AG10803 (cell line): ENCODE data around the gene SLC1A1.

Source experiments
- DNase-seq: peaks from one replicate; pipeline ENCODE4 v3.0.0; 2010; ENCODE audit warnings: low read depth
- H3K4me3 ChIP-seq: 2 replicates; pipeline ENCODE4 v1.5.1; 2011; ENCODE audit warnings: mild to moderate bottlenecking, low read length, control low read depth
- CTCF ChIP-seq: conservative IDR thresholded peaks from 2 replicates; pipeline ENCODE4 v1.5.1; 2011; ENCODE audit warnings: mild to moderate bottlenecking, low read length, control low read depth, inconsistent platforms

The SLC1A1 gene

GRCh38 chr9:4475301-4475700, 15.0 kb upstream of the SLC1A1 start:
- no peak overlapping the region for H3K4me3 ChIP-seq
- no peak for TF ChIP-seq CTCF
- no peak for DNase-seq

DNA sequence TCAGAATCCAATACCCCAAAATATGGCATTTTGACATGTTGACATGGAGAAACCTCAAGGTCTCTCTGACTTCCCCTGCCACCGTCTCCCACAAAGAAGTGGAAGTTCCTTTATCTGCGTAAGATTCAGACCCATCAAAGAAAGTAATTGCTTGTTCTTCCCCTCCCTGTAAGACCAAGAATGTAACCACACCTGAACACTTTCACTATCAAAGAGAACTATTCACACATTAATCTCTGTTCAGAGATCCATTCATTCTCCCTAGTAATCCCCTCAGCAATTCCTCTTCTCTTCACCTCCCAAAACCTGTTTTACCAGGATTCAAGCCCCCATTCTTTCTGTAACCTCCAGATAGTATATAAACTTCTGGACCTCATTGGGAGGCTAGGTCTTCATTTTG, 4.1 kb upstream of the SLC1A1 start:
- no peak for DNase-seq
- no peak overlapping the region for H3K4me3 ChIP-seq
- TF ChIP-seq CTCF = no peak

DNA sequence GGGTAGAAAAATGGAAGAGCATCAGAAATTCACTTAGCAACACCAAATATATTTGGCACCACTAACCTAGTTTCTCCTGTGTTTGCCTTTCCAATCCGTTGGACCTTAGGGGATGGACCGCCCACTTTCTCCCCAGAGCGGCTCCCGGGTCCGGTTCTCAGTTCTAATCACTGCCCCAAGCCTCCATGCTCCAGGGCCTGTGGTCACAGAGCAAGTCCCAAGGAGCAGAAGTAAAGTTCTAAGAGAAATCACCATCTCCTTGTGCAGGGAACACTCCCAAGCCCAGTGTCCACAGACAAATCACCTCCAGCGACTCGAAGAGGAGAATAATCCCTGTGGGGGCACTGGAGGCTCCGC, 728 bp upstream of the SLC1A1 start:
- TF ChIP-seq CTCF = no peak
- peak overlapping the region; percentile 74 for H3K4me3 ChIP-seq
- peak; percentile 23 for DNase-seq

- TF ChIP-seq CTCF = no peak
- peak overlapping the region; percentile 74 for H3K4me3 ChIP-seq
- DNase-seq = no peak
Observed at GRCh38 chr9:4490705-4491625, 697 bp downstream of the SLC1A1 start.

- peak overlapping the region; percentile 74 for H3K4me3 ChIP-seq
- TF ChIP-seq CTCF = no peak
- DNase-seq = no peak
Observed at GRCh38 chr9:4491626-4491975, 1.3 kb downstream of the SLC1A1 start.

DNA sequence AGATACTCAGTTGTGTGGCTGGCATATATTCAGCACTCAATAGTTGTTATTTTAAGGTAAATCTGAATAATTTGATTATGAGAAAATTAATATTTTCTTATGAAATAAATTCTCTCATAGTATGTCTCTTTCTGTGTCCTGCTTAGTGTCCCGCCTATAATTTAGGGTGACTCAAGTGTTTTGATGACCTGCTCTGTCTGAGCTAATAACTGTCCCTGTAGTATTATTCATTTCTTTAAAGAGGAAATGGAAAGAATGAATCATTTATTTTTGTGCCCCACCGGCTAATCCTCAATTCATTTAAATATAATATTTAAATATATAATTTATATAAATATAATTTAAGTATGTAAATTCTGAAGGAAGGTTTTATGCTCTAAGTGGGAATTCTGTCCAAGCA, 4.1 kb downstream of the SLC1A1 start:
- TF ChIP-seq CTCF = no peak
- no peak for DNase-seq
- H3K4me3 ChIP-seq = no peak overlapping the region

DNA sequence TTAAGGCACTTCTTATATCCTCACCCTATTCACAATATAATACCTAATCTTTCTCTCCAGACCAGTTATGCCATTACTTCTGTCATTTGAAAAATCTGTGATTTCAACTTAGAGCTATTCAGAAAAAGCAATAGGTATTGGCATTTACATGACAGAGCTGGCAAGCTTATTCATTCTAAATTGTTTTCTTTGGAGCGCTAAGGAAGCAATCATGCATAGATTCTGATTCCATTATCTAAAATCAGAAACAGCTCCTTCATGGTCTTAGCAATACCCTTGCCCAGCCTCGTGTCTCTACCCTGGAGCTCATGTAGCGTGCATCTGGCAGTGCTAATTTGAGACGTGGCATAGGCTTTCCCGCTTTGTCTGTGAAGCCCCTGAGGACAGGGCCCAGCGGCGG, 4.5 kb downstream of the SLC1A1 start:
- H3K4me3 ChIP-seq = no peak overlapping the region
- DNase-seq = no peak
- TF ChIP-seq CTCF = no peak
